Stimulated activated memory B cell treated with anti-CD40 and anti-IgM and Interleukin-4, amounts not matched to agents 10 μg/mL and 1 μg/mL and 100 μg/mL, for 72 hours (primary cell): ENCODE measurements around the gene KRT6B.

Experiments used
- ATAC-seq: fragments of 150-1000 bp; cut with Tn5 transposase; 2 replicates; pipeline ENCODE4 v1.10.0; 2021
- H3K27ac Mint-ChIP-seq: one replicate; pipeline ENCODE4 v1.8.0; 2022; ENCODE audit warnings: mild to moderate bottlenecking, mixed read lengths
- H3K27me3 Mint-ChIP-seq: one replicate; pipeline ENCODE4 v1.8.0; 2022; ENCODE audit warnings: mixed read lengths
- H3K36me3 Mint-ChIP-seq: one replicate; pipeline ENCODE4 v1.8.0; 2022; ENCODE audit warnings: mixed read lengths
- H3K4me1 Mint-ChIP-seq: one replicate; pipeline ENCODE4 v1.8.0; 2022; ENCODE audit warnings: mixed read lengths
- H3K4me3 Mint-ChIP-seq: one replicate; pipeline ENCODE4 v1.8.0; 2022; ENCODE audit warnings: mild to moderate bottlenecking, moderate library complexity, mixed read lengths
- H3K9me3 Mint-ChIP-seq: one replicate; pipeline ENCODE4 v1.8.0; 2022; ENCODE audit warnings: mixed read lengths

KRT6B gene

DNA sequence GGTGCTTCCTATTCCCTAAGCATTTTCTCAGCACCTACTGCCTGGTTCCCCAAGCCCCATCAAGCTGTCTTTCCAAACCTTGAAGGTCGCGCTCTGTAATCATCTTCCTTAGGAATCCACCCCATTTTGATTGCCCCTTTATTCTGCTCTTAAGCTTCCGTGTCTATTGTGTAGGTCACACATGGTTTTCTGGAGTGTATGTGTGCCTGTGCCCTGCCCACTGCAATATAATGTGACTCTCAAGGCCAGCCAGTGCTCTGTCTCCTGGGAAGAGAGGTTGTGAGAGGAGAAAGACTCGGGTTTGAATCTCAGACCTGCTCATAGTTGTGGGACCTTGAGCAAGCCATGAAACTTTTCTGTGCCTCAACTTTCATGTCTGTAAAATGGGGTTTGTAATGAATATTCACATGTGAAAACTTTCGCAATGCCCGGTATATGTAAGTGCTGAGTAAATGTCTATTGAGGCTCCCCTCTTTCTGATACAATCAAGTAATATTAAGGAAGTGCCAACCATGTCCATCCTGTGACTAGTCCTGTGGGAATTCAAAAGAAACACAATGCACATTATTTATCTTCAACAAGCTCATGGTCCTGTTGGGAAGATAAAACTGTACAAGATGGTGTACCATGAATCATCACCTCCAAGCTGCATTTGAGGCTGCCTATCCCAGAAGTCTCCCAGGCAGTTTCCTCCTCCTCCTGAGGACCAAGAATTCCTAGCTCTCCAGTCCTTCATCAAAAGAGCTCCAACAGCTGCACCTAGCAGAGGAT lies 17.0 kb downstream of the KRT6B start:
- H3K27me3 Mint-ChIP-seq: peaks cover 41% of the 10 kb centered on the region
- no peak overlapping the region for H3K4me3 Mint-ChIP-seq
- ATAC-seq: no peak

DNA sequence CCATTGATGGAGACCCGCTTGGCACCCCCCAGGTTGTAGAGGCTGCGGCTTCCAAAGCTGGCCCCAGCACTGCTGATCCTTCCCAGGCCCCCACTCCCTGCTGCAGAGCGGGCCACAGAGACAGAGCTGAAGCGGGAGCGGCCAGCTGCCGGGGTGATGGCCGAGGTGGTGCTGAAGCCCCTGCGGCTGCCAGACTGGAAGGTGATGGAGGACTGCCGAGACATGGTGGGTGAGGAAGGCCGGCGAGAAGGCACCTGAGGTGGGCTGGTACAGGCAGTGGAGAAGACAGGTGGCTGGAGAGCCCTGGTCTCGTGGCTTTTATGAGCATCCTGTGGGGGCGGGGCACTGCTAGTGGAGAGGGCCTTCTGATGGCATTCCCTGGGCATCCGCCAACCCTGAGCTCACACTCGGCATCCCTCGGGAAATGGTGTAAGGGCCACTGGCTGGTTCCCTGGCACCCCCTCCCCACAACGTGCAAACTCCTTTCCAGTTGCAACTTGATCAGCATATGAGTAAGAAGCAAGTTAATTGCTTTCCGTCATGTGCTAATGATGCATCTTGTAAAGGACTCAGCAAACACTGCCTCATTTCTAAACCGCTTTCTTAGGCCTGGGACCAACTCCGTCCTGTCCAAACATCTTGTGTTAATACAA lies 17.7 kb downstream of the KRT6B start, which contains the start of gene KRT75:
TSS of gene KRT75 (minus strand) at position 291 of the 653 bp plus-strand sequence. CDS start at position 224, 67 bp downstream.
- ATAC-seq: no peak
- H3K36me3 Mint-ChIP-seq: no peaks in the 10 kb centered on the region
- no peaks in the 10 kb centered on the region for H3K9me3 Mint-ChIP-seq
- no peak within 1 kb of the TSS for H3K27ac Mint-ChIP-seq
- peaks cover 35% of the 10 kb centered on the region for H3K27me3 Mint-ChIP-seq
- H3K4me1 Mint-ChIP-seq: no peaks in the 10 kb centered on the region
- no peak within 1 kb of the TSS for H3K4me3 Mint-ChIP-seq

More for the DNA sequence above, 17.0 kb downstream of the KRT6B start:
- H3K4me1 Mint-ChIP-seq: no peaks in the 10 kb centered on the region
- H3K36me3 Mint-ChIP-seq: no peaks in the 10 kb centered on the region
- H3K9me3 Mint-ChIP-seq: no peaks in the 10 kb centered on the region
- no peak overlapping the region for H3K27ac Mint-ChIP-seq

DNA sequence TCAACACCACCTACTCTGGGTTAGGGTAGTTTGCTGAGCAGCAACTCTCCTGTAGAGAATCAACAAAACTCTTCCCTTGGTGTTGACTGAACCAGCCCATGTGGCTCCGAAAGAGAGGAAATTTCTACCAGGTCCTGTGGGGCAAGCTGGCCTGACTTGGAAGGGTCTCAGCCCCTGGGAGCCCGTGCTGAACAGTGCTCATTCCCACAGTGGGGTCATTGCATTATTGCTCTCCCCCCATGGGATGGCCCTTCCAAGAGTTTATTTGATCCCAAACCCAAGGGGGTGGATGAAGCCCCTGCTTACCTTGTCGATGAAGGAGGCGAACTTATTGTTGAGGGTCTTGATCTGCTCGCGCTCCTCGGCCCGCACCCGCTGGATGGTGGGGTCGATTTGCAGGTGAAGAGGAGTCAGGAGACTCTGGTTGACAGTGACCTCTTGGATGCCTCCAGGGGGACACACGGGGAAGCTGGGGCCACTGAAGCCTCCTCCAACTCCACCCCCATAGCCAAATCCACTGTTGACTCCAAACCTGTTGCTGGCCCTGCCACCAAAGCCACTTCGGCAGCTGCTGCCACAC lies 18.4 kb downstream of the KRT6B start:
- no peaks in the 10 kb centered on the region for H3K36me3 Mint-ChIP-seq
- no peaks in the 10 kb centered on the region for H3K4me1 Mint-ChIP-seq
- no peak overlapping the region for H3K4me3 Mint-ChIP-seq
- peaks cover 41% of the 10 kb centered on the region for H3K27me3 Mint-ChIP-seq
- no peaks in the 10 kb centered on the region for H3K9me3 Mint-ChIP-seq
- ATAC-seq: no peak
- no peak overlapping the region for H3K27ac Mint-ChIP-seq

DNA sequence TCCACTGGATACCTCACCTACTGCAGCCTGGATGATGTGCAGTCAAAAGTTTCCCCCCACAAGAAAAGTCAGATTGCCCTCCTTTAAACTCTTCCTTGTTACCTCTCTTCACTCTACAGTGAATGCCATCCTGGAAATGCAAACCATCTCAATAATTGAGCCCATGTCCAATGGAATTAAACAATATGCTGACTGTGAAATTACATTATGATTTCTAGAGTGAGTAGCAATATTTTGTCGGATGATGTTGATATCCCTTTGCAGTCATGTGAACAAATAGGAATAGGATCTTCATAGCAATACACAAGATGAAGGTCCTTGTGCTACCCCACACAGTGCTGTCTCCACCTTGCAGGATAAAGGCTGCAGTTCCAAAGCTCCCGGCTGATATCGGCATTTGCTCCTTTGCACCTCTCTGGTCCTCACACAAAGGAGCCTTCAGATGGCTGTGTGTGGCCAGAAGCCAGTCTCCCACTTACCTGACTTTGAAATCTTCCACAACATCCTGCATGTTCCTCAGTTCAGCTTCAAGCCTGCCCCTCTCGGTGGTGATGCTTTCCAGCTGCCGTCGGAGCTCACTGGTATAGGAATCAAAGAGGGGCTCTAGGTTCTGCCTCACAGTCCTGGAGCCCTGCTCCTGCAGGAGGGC lies 19.3 kb downstream of the KRT6B start:
- ATAC-seq: no peak
- Mint-ChIP-seq H3K27ac (no peak overlapping the region), H3K4me1 (no peaks in the 10 kb centered on the region), H3K4me3 (no peak overlapping the region), H3K36me3 (no peaks in the 10 kb centered on the region), H3K9me3 (no peaks in the 10 kb centered on the region), H3K27me3 (peaks cover 43% of the 10 kb centered on the region)

DNA sequence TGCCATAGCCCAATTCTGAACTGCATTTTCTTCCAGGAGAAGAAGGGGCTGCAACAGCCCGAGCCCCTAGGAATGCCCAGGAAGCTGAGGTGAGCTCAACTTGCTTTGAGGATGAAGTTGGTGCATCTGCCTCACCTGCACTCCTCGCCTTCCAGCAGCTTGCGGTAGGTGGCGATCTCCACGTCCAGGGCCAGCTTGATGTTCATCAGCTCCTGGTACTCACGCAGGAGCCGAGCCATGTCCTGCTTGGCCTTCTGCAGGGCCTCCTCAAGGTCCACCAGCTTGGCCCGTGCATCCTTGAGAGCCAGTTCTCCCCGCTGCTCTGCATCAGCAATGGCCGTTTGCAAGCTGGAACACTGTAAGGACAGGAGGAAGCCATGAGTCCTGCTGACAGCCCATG lies 23.8 kb downstream of the KRT6B start:
- ATAC-seq: no peak

DNA sequence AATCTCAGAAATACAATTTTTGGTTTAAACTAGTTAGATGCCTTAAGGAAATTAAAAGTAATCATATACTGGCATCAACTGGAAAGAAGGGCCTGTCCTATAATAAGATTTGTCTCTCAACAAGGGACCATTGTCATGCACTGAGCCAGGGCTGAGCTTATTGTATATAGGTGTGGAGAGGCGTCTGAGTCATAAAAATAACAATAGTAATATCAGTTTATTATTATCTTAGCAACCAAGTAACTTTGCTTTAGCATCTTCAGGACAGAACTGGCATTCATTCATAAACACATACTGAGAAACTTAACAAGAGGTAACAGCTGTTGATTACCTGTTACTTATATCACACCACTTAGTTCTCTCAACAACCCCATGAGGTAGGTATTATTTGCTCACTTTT lies 24.9 kb downstream of the KRT6B start:
- Mint-ChIP-seq H3K27ac (no peak overlapping the region), H3K27me3 (peaks cover 49% of the 10 kb centered on the region), H3K4me1 (no peaks in the 10 kb centered on the region), H3K4me3 (no peak overlapping the region), H3K36me3 (no peaks in the 10 kb centered on the region), H3K9me3 (no peaks in the 10 kb centered on the region)
- ATAC-seq: no peak

More for the DNA sequence above, 23.8 kb downstream of the KRT6B start:
- Mint-ChIP-seq H3K36me3 (no peaks in the 10 kb centered on the region), H3K9me3 (no peaks in the 10 kb centered on the region), H3K4me1 (no peaks in the 10 kb centered on the region), H3K4me3 (no peak overlapping the region), H3K27me3 (peaks cover 45% of the 10 kb centered on the region), H3K27ac (no peak overlapping the region)

DNA sequence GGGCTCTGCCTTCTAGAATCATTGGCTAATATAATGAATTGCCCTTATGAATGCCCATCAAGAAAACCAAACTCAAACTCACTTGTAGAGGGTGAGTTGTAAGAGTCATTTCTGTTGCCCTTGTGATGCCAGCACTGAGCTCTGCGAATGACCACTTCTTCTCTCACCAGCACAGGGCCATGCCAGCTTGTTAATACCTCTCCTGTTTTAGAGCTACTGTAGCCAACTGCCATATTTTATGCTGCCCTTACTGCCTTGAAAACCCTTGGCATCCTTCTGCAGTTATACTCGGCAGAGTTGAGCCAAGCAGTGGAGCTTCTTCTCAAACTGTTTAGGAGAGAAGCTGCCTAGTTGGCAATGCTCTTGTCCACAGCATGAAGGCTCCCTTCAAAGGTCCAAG lies 25.9 kb downstream of the KRT6B start:
- H3K36me3 Mint-ChIP-seq: no peaks in the 10 kb centered on the region
- H3K27ac Mint-ChIP-seq: no peak overlapping the region
- ATAC-seq: no peak
- no peaks in the 10 kb centered on the region for H3K4me1 Mint-ChIP-seq
- H3K27me3 Mint-ChIP-seq: peaks cover 53% of the 10 kb centered on the region
- H3K4me3 Mint-ChIP-seq: no peak overlapping the region
- H3K9me3 Mint-ChIP-seq: no peaks in the 10 kb centered on the region

DNA sequence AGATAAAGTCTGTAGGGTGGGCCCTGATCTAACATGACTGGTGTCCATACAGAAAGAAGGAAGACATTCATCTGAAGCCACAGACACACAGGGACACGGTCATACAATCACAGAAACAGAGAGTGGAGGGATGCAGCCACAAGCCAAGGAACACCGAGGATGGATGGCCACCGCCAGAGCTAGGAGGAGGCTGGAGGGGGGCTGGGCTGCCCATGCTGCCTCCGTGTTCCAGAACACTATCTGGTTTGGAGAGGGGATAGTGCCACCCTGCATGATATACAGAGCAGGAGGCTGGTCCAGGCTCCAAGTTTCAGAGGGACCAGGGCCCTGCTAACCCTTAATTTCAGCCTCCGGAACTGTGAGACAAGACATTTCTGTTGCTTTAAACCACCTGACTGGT lies 26.5 kb downstream of the KRT6B start:
- no peak overlapping the region for H3K4me3 Mint-ChIP-seq
- no peaks in the 10 kb centered on the region for H3K4me1 Mint-ChIP-seq
- peaks cover 48% of the 10 kb centered on the region for H3K27me3 Mint-ChIP-seq
- no peaks in the 10 kb centered on the region for H3K36me3 Mint-ChIP-seq
- ATAC-seq: no peak
- H3K9me3 Mint-ChIP-seq: no peaks in the 10 kb centered on the region
- H3K27ac Mint-ChIP-seq: no peak overlapping the region

DNA sequence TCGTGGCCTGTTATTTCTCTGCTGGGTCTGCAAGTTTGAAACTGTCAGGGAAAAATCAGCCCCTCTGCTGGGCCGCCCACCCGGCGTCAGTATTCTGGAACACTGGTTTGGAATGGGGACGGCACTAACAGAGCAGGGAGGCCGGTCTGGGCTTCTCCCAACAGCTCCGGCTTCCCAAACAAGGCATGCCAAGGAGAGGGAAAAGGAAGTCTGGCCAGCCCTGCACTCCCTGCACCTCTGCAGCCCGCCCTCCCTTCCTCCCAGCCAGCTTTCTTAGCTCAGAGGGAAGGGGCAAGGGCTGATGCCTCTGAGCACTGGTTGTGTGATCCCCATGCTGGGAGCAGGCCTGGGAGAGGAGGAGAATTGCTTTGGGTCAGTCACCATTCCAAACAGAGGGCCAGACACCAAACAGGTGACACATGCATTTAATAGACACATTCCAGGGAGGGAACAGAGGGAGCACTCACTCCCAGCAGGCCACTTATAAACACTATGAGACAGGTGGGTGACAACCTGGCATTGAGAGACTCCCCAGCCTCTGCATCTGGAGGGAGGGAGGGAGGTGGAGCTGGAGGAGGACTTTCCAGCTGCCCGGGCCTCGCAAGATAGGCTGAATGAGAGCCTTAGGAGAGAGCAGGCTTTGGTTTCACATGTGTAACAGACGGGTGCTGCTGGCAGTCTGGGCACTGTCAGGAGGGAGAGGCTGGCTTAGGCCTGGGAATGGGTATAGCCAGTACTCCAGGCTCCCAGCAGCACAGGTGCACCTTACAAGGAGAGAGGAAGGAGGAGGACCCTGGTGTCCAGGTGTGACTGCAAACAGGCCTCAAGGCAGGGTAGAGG lies 28.1 kb downstream of the KRT6B start:
- H3K36me3 Mint-ChIP-seq: no peaks in the 10 kb centered on the region
- peaks cover 8% of the 10 kb centered on the region for H3K4me1 Mint-ChIP-seq
- no peaks in the 10 kb centered on the region for H3K9me3 Mint-ChIP-seq
- ATAC-seq: no peak
- no peak overlapping the region for H3K4me3 Mint-ChIP-seq
- H3K27me3 Mint-ChIP-seq: peaks cover 54% of the 10 kb centered on the region
- no peak overlapping the region for H3K27ac Mint-ChIP-seq

DNA sequence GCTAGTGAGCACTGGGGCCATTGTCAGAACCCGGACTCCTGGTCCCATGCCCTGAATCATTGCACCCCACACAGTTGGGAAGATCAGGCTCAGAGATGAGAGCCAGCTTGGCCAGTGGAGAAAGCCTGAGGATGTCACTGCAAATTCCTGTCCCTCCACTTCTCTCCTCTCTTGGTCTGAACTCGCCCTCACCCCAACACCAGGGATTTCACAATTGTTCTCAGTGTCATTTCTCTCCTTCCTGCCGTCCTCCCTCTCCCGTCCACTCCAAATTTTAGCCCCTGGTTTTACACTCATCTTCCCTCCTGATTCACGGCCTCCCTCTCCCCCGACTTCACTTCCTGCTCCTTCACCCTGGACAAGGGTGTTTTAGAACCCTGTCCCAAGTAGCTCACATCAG lies 28.9 kb downstream of the KRT6B start:
- Mint-ChIP-seq H3K4me3 (no peak overlapping the region), H3K27ac (no peak overlapping the region), H3K27me3 (peaks cover 49% of the 10 kb centered on the region), H3K36me3 (no peaks in the 10 kb centered on the region), H3K9me3 (no peaks in the 10 kb centered on the region), H3K4me1 (peaks cover 8% of the 10 kb centered on the region)
- no peak for ATAC-seq

DNA sequence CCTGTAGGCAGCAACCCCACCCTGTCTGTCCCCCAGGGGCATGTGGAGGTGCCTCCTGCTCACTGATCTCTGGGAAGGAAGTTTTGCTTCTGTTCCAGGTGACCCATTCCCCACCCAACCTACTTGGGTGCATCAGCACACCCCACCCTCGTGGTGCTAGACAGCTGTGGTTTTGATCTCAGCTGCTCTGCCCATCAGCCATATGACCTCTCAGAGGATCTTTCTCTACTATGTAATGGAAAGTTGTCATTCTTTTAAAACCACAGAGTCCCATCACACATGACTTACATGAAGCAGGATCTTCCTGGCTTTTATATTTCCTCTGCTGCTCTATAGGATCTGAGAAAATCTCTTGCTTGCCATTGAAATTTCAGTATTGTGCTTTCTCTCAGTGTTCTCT lies 32.3 kb downstream of the KRT6B start:
- Mint-ChIP-seq H3K4me1 (peaks cover 8% of the 10 kb centered on the region), H3K27me3 (peaks cover 65% of the 10 kb centered on the region), H3K36me3 (no peaks in the 10 kb centered on the region), H3K4me3 (no peak overlapping the region), H3K9me3 (no peaks in the 10 kb centered on the region), H3K27ac (no peak overlapping the region)
- no peak for ATAC-seq

DNA sequence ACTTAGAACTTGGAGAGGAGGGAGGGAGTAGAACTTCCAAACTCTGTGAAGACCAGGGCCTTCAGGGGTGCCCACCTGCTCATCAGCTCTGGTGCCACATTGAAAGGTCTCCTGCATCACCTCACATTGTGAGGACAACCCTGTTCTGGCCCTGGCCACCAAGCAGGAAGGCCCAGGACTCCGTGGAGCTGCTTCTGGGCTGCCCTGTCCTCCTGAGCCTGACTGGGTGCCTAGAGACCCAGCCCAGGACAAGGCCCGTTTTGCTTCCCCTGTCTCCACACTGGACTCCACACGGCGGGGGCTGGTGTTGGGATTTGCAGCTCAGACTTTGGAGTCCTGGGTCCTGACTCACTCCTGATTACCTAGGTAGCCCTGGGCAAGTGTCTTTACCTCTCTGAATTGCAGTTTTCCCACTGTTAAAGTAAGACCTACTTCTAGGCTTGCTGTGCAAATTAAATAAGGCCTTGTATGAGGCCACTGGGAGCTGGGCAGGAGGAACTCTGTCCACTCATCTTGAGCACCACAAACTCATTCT lies 33.3 kb downstream of the KRT6B start:
- no peaks in the 10 kb centered on the region for H3K36me3 Mint-ChIP-seq

DNA sequence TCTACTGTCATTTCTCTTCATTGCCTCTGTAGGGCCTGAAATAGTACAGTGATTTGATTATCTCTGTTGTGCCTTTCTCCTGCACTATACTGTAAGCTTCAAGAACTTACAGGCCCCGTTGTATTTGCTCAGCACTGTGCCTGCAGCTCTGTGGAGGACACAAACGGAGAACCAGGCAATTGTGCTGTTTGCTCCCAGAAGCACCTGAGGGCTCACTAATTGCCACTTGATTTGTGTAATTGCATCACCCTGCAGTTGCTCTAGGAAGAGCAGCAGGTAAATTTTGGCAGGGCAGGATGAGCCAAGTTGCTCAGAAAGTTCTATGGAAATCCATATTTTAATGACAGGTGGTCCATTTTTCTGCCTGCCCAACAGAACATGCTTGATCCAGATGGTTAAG lies 34.2 kb downstream of the KRT6B start:
- H3K27ac Mint-ChIP-seq: no peak overlapping the region
- ATAC-seq: no peak
- no peak overlapping the region for H3K4me3 Mint-ChIP-seq
- no peaks in the 10 kb centered on the region for H3K36me3 Mint-ChIP-seq
- H3K9me3 Mint-ChIP-seq: no peaks in the 10 kb centered on the region
- H3K4me1 Mint-ChIP-seq: peaks cover 8% of the 10 kb centered on the region
- H3K27me3 Mint-ChIP-seq: peaks cover 47% of the 10 kb centered on the region

More for the DNA sequence above, 33.3 kb downstream of the KRT6B start:
- no peaks in the 10 kb centered on the region for H3K9me3 Mint-ChIP-seq
- no peak for ATAC-seq
- no peak overlapping the region for H3K4me3 Mint-ChIP-seq
- peaks cover 8% of the 10 kb centered on the region for H3K4me1 Mint-ChIP-seq
- no peak overlapping the region for H3K27ac Mint-ChIP-seq
- peaks cover 56% of the 10 kb centered on the region for H3K27me3 Mint-ChIP-seq

DNA sequence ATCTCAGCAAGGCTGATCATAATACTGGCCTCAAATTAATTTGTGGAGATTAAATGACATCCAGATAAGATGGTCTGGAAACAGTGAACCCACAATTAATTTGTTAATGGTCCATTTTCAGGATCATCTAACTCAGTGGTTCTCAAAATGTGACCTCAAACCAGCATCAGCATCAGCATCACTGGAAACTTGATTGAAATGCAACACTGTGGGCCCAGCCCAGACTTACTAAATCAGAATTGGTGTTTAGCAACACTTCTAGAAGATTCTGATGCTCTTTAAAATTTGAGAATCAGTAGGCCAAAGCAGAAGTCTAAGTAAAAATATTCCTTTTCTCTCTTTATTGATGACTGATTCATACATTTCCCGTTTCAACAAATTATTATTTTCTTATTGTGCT lies 35.2 kb downstream of the KRT6B start:
- H3K36me3 Mint-ChIP-seq: no peaks in the 10 kb centered on the region
- peaks cover 37% of the 10 kb centered on the region for H3K27me3 Mint-ChIP-seq
- peaks cover 8% of the 10 kb centered on the region for H3K4me1 Mint-ChIP-seq

More for the DNA sequence above, 35.2 kb downstream of the KRT6B start:
- no peak overlapping the region for H3K27ac Mint-ChIP-seq
- no peak for ATAC-seq
- H3K9me3 Mint-ChIP-seq: no peaks in the 10 kb centered on the region
- no peak overlapping the region for H3K4me3 Mint-ChIP-seq
